HG02798 (cell line): ENCODE data around the gene TUSC2.

Source experiments
- ATAC-seq: cut with Tn5 transposase; IDR thresholded peaks from one replicate; pipeline ENCODE4 v1.9.1; 2021; ENCODE audit warnings: mild to moderate bottlenecking; ENCODE audit not compliant: unreplicated experiment, poor library complexity

Gene TUSC2

GRCh38 chr3:50278123-50278879, 49.7 kb downstream of the TUSC2 start:
- ATAC-seq = no peak

- no peak for ATAC-seq
Measured at GRCh38 chr3:50276762-50277101, 51.3 kb downstream of the TUSC2 start.

- no peak for ATAC-seq
Measured at GRCh38 chr3:50275996-50276761, 51.8 kb downstream of the TUSC2 start.

GRCh38 chr3:50275141-50275995, 52.7 kb downstream of the TUSC2 start:
- ATAC-seq = no peak
